ENCODE measurements around the gene IMPG1. TPM values are rescaled to one million over a fixed set of nuclear protein-coding genes. Genes with fewer than 3 reads are reported as not detected.

Gene IMPG1
- total RNA-seq, 1 experiment from 2014 or later = not detected

GRCh38 chr6:75931011-75931680 lies 141.3 kb downstream of the IMPG1 start:
- H3K4me2 ChIP-seq (ENCODE audit: insufficient read depth, insufficient read length, low read length) = no peak overlapping the region
- H4K20me1 ChIP-seq (ENCODE audit: control insufficient read depth, insufficient read depth, insufficient read length) = no peaks in the 10 kb centered on the region
- no peak overlapping the region for H3T11ph ChIP-seq (ENCODE audit: low read length)
- H4K5ac ChIP-seq (ENCODE audit: insufficient read length, low read depth, low read length) = no peak overlapping the region
- Mint-ChIP-seq H3K4me3 (no peak overlapping the region), H3K27ac (no peak overlapping the region), H3K36me3 (ENCODE audit: insufficient read depth in 1 of 3, low read depth in 3 of 3) (no peaks in the 10 kb centered on the region), H3K27me3 (ENCODE audit: low read depth) (peaks cover 26% of the 10 kb centered on the region), H3K9me3 (no peaks in the 10 kb centered on the region), H3K4me1 (peaks cover 21 to 25% of the 10 kb centered on the region in 2 experiments)
- no peak overlapping the region for H3K14ac ChIP-seq (ENCODE audit: insufficient read depth, low read length)
- peaks cover 2% of the 10 kb centered on the region; the same call in 1 of the 2 replicates for H3K4me1 ChIP-seq (ENCODE audit: insufficient read depth, low read length)
- no peak overlapping the region for H3K27ac ChIP-seq (ENCODE audit: insufficient read length, low read depth, low read length)
- no CpG with 5 or more reads among the region's 11 CpGs for WGBS (ENCODE audit: extremely low coverage, insufficient read length, low lambda C conversion rate)
- H2BK120ac ChIP-seq (ENCODE audit: low read depth, low read length, poor library complexity, severe bottlenecking) = no peak overlapping the region
- 0 out of 2 replicates have a peak, but pooled peaks cover 3% of the 10 kb centered on the region for H3K27me3 ChIP-seq (ENCODE audit: insufficient read depth, low read length)
- no peak overlapping the region for H3K23ac ChIP-seq (ENCODE audit: insufficient read length, low read depth, low read length)
- H3K79me1 ChIP-seq (ENCODE audit: insufficient read depth, low read depth, low read length, poor library complexity, severe bottlenecking) = no peaks in the 10 kb centered on the region
- H2BK5ac ChIP-seq (ENCODE audit: insufficient read length, low read length) = no peak overlapping the region
- no peak for DNase-seq
- H3K9ac ChIP-seq (ENCODE audit: extremely low read depth, insufficient read length, low read length) = no peak overlapping the region
- no peak overlapping the region for H4K8ac ChIP-seq (replicated peaks; ENCODE audit: insufficient read length, low read depth, low read length)
- H3K9me3 ChIP-seq (ENCODE audit: control insufficient read depth, low read depth, low read length) = no peaks in the 10 kb centered on the region
- no peaks in the 10 kb centered on the region for H3K79me2 ChIP-seq (ENCODE audit: insufficient read depth, low read length)
- TF ChIP-seq CTCF (conservative IDR thresholded peaks at IDR 0.05) = no peak
- H3K56ac ChIP-seq (ENCODE audit: insufficient read length, low read depth, low read length) = no peak overlapping the region
- H3K23me2 ChIP-seq (ENCODE audit: insufficient read length, low read depth, low read length, poor library complexity, severe bottlenecking) = peaks cover 5% of the 10 kb centered on the region
- no peak overlapping the region for H2BK15ac ChIP-seq (ENCODE audit: low read depth, low read length)
- no peak overlapping the region for H3K18ac ChIP-seq (ENCODE audit: insufficient read length, low read depth, low read length)
- H2BK20ac ChIP-seq (ENCODE audit: low read depth, low read length, poor library complexity, severe bottlenecking) = no peak overlapping the region
- H3K4ac ChIP-seq (ENCODE audit: low read depth, low read length) = no peak overlapping the region
- no peak overlapping the region for H2AK5ac ChIP-seq (ENCODE audit: insufficient read length, low read length)
- H4K91ac ChIP-seq (ENCODE audit: insufficient read length, low read depth, low read length) = no peak overlapping the region
- H2AFZ ChIP-seq (ENCODE audit: low read length) = no peak overlapping the region
- H2BK12ac ChIP-seq (ENCODE audit: insufficient read length, low read depth, low read length) = no peak overlapping the region
